HCT116 (cell line): ENCODE results near the gene FOXP2. TPM values are rescaled to one million over a fixed set of nuclear protein-coding genes. Genes with fewer than 3 reads are reported as not detected.

Experiments
- ATAC-seq: fragments of 200-7000 bp; cut with Tn5 transposase; 2 replicates; pipeline ENCODE4 v1.9.1; 2020; ENCODE audit warnings: mild to moderate bottlenecking, moderate library complexity
- BruUV-seq: library from RNA; stranded (reverse); fragments of 400-500 nt; replicated peaks from 2 replicates; lab custom pipeline; 2021; lab: Mats Ljungman, UMichigan
- CTCF ChIA-PET: fragments of 300-600 bp; sonication (Branson Sonifier 250); formaldehyde crosslinking; loops from one replicate; lab custom pipeline; 2021; ENCODE audit warnings: antibody characterized with exemption; lab: Charles Lee
- POLR2A ChIA-PET: fragments of 300-600, 350-600 bp; sonication (Branson Sonifier 250); formaldehyde crosslinking; loops from one replicate; lab custom pipeline; 2021; ENCODE audit warnings: antibody characterized with exemption; lab: Charles Lee
- RAD21 ChIA-PET, 2 experiments: fragments of 300-600 bp; sonication (Branson Sonifier 250); formaldehyde crosslinking; loops; one replicate each; lab custom pipeline; 2023; ENCODE audit warnings: low total read pairs in 2 of 2; ENCODE audit not compliant: uncharacterized antibody in 2 of 2, unreplicated experiment in 2 of 2, low non-redundant PET in 1 of 2; lab: Charles Lee
- DNase-seq: peaks from one replicate; pipeline ENCODE4 v3.0.0-alpha.2; 2010; ENCODE audit warnings: low read depth, low spot score
- H2AFZ ChIP-seq: fragments of 200-600 bp; shearing (Covaris generic), sonication (generic); 2 replicates; pipeline ENCODE4 v1.6.1; 2017; ENCODE audit warnings: low read depth, mixed run types, mixed read lengths, antibody characterized with exemption, low read length; ENCODE audit not compliant: poor library complexity, severe bottlenecking
- H3K27ac ChIP-seq: 2 replicates; pipeline ENCODE4 v1.5.1; 2012; ENCODE audit warnings: low read depth, low read length
- H3K27me3 ChIP-seq: fragments of 200-600 bp; sonication (generic); 2 replicates; pipeline ENCODE4 v1.6.1; 2016; ENCODE audit warnings: mixed run types, low read length, mixed read lengths; ENCODE audit not compliant: insufficient read depth
- H3K36me3 ChIP-seq, 2 experiments: fragments of 200-500 bp in 1 of 2; fragments of 200-600 bp in 1 of 2; sonication (Bioruptor generic) in 1 of 2; sonication (generic) in 1 of 2; 2 replicates each; pipeline versions ENCODE4 v1.5.1 to v1.6.1; 2014 to 2016; ENCODE audit warnings: low read length in 2 of 2, inconsistent platforms in 1 of 2, mixed read lengths in 1 of 2, mixed run types in 1 of 2; ENCODE audit not compliant: insufficient read depth in 2 of 2, control insufficient read depth in 1 of 2
- H3K4me1 ChIP-seq, 2 experiments: fragments of 200-600 bp in 1 of 2; sonication (generic) in 1 of 2; 2 replicates each; pipeline versions ENCODE4 v1.5.1 to v1.6.1; 2012 to 2017; ENCODE audit warnings: low read length in 2 of 2, inconsistent platforms in 1 of 2, mild to moderate bottlenecking in 1 of 2, mixed read lengths in 1 of 2, mixed run types in 1 of 2, moderate library complexity in 1 of 2; ENCODE audit not compliant: insufficient read depth in 2 of 2, control insufficient read depth in 1 of 2
- H3K4me2 ChIP-seq: fragments of 200-600 bp; sonication (generic); 2 replicates; pipeline ENCODE4 v1.6.1; 2017; ENCODE audit warnings: mixed run types, low read length, mixed read lengths
- H3K4me3 ChIP-seq, 2 experiments: fragments of 200-600 bp in 1 of 2; sonication (generic) in 1 of 2; replicated peaks in 1 of 2; 2 replicates each; pipeline ENCODE4 v1.5.1; 2011 to 2016; ENCODE audit warnings: low read length in 2 of 2, control low read depth in 1 of 2, low read depth in 1 of 2, mild to moderate bottlenecking in 1 of 2, mixed read lengths in 1 of 2, mixed run types in 1 of 2
- H3K79me2 ChIP-seq: fragments of 200-600 bp; sonication (generic); 2 replicates; pipeline ENCODE4 v1.6.1; 2017; ENCODE audit warnings: mild to moderate bottlenecking, mixed run types, low read length, moderate library complexity, mixed read lengths; ENCODE audit not compliant: insufficient read depth
- H3K9ac ChIP-seq: fragments of 200-600 bp; sonication (generic); 2 replicates; pipeline ENCODE4 v1.6.1; 2016; ENCODE audit warnings: low read length, mixed read lengths
- H3K9me2 ChIP-seq: fragments of 200-600 bp; sonication (generic), shearing (Covaris generic); 2 replicates; pipeline ENCODE4 v1.6.1; 2017; ENCODE audit warnings: mixed run types, mild to moderate bottlenecking, moderate library complexity; ENCODE audit not compliant: insufficient read depth
- H3K9me3 ChIP-seq, 2 experiments: fragments of 200-500 bp in 1 of 2; fragments of 200-600 bp in 1 of 2; sonication (Bioruptor generic) in 1 of 2; sonication (generic) in 1 of 2; 2 replicates each; pipeline ENCODE4 v1.6.1; 2014 to 2017; ENCODE audit warnings: low read length in 2 of 2, mixed read lengths in 2 of 2, inconsistent platforms in 1 of 2, low read depth in 1 of 2, mild to moderate bottlenecking in 1 of 2, mixed run types in 1 of 2, moderate library complexity in 1 of 2; ENCODE audit not compliant: control insufficient read depth in 1 of 2, insufficient read depth in 1 of 2
- H4K20me1 ChIP-seq: fragments of 200-600 bp; sonication (generic), shearing (Covaris generic); 2 replicates; pipeline ENCODE4 v1.6.1; 2017; ENCODE audit warnings: mixed run types, mild to moderate bottlenecking, moderate library complexity; ENCODE audit not compliant: insufficient read depth
- CBX3 ChIP-seq: IDR thresholded peaks from 2 replicates; pipeline ENCODE4 v1.6.1; 2012; ENCODE audit warnings: low read depth
- CEBPB ChIP-seq: IDR thresholded peaks from 2 replicates; pipeline ENCODE4 v1.6.1; 2012; ENCODE audit warnings: low read depth
- EGR1 ChIP-seq: IDR thresholded peaks from 2 replicates; pipeline ENCODE4 v1.6.1; 2012; ENCODE audit warnings: low read depth
- ELF1 ChIP-seq: IDR thresholded peaks from 2 replicates; pipeline ENCODE4 v1.6.1; 2012; ENCODE audit warnings: low read depth, borderline replicate concordance
- EZH2 ChIP-seq: fragments of 200-600 bp; sonication (generic); IDR thresholded peaks from 2 replicates; pipeline ENCODE4 v1.6.1; 2017; ENCODE audit warnings: antibody characterized with exemption, mixed run types
- EZH2phosphoT487 ChIP-seq: fragments of 200-600 bp; IDR thresholded peaks from 2 replicates; pipeline ENCODE4 v1.6.1; 2018; ENCODE audit warnings: antibody characterized with exemption, borderline replicate concordance
- JUND ChIP-seq: IDR thresholded peaks from 2 replicates; pipeline ENCODE4 v1.6.1; 2012
- POLR2A ChIP-seq: IDR thresholded peaks from 2 replicates; pipeline ENCODE4 v1.7.0; 2011; ENCODE audit warnings: borderline replicate concordance; ENCODE audit not compliant: insufficient read depth, insufficient read length; ENCODE audit errors: extremely low read depth
- SIN3A ChIP-seq: IDR thresholded peaks from 2 replicates; pipeline ENCODE4 v1.6.1; 2012; ENCODE audit warnings: low read depth
- SRF ChIP-seq: IDR thresholded peaks from 2 replicates; pipeline ENCODE4 v1.6.1; 2012; ENCODE audit warnings: low read depth
- TCF7L2 ChIP-seq: IDR thresholded peaks from 2 replicates; pipeline ENCODE4 v1.7.0; 2011; ENCODE audit warnings: borderline replicate concordance, inconsistent platforms; ENCODE audit not compliant: insufficient read depth, insufficient read length; ENCODE audit errors: extremely low read depth
- YY1 ChIP-seq: IDR thresholded peaks from 2 replicates; pipeline ENCODE4 v1.6.1; 2011; ENCODE audit warnings: low read length, low read depth, moderate library complexity, mild to moderate bottlenecking; ENCODE audit not compliant: insufficient replicate concordance; ENCODE audit errors: extremely low read depth
- ZNF274 ChIP-seq: fragments of 200-500 bp; sonication (Bioruptor generic); IDR thresholded peaks from 2 replicates; pipeline ENCODE4 v1.6.1; 2014; ENCODE audit warnings: mild to moderate bottlenecking, low read depth, low read length, inconsistent platforms
- intact Hi-C: fragments of 100-400 bp; cut with micrococcal nuclease; formaldehyde crosslinking; loops from 2 replicates; pipeline ENCODE4 v1.10.0; 2022
- total RNA-seq: library from RNA; stranded (reverse); gene quantifications from one replicate; pipeline ENCODE4 v1.2.1, GENCODE V29; 2021; ENCODE audit not compliant: unreplicated experiment
- TF ChIP-seq, protein P1 (sequence below), 3 experiments: fragments of 200-600 bp in 1 of 3; sonication (generic) in 1 of 3; IDR thresholded peaks in 2 of 3; conservative IDR thresholded peaks in 1 of 3; 2 replicates each; pipeline ENCODE4 v1.5.1; 2012 to 2017; ENCODE audit warnings: low read depth in 2 of 3, low read length in 2 of 3, antibody characterized with exemption in 1 of 3, borderline replicate concordance in 1 of 3, control low read depth in 1 of 3, mild to moderate bottlenecking in 1 of 3, mixed read lengths in 1 of 3, mixed run types in 1 of 3, moderate library complexity in 1 of 3; ENCODE audit not compliant: insufficient read depth in 1 of 3
- TF ChIP-seq, protein P2 (sequence below): IDR thresholded peaks from 2 replicates; pipeline ENCODE4 v1.6.1; 2011; ENCODE audit warnings: mild to moderate bottlenecking, low read length, moderate library complexity; ENCODE audit not compliant: insufficient replicate concordance; ENCODE audit errors: extremely low read depth
- TF ChIP-seq, protein P3 (sequence below): IDR thresholded peaks from 2 replicates; pipeline ENCODE4 v1.6.1; 2012; ENCODE audit warnings: low read depth

FOXP2 gene
- total RNA-seq, 1 experiment from 2014 or later = 2.5 TPM

DNA sequence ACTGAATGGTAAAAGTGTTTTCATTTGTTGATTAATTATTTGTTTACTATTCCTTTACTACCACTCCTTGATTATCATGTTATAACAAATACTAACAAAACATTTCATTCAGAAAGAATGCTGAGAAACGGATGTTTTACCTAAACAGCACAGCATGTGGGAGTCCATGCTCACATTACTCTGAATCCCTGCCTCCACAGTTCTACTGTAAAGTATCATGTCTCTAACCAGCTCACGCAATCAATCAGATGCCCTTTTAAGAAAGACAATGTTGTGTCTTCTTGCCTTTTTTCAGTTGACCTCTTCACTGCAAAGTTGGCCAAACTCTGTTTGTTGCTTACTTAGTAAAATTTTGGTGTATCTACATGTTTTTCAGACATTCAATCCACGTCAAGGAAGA lies 274.8 kb downstream of the FOXP2 start:
- no peak overlapping the region for H2AFZ ChIP-seq
- no peak overlapping the region for H3K9ac ChIP-seq
- no peaks in the 10 kb centered on the region for H3K27me3 ChIP-seq
- intact Hi-C loops = no loop called here
- no peaks in the 10 kb centered on the region for H3K9me3 ChIP-seq
- no peak overlapping the region for H3K4me2 ChIP-seq
- H3K36me3 ChIP-seq = no peaks in the 10 kb centered on the region
- H3K27ac ChIP-seq = no peak overlapping the region
- DNase-seq (no peak), ATAC-seq (no peak)
- no peaks in the 10 kb centered on the region for H4K20me1 ChIP-seq
- H3K4me1 ChIP-seq = no peaks in the 10 kb centered on the region
- H3K4me3 ChIP-seq = no peak overlapping the region
- TF ChIP-seq ZNF274 (no peak), SIN3A (no peak), TCF7L2 (no peak), JUND (no peak), EZH2phosphoT487 (no peak), EZH2 (no peak), EGR1 (no peak), YY1 (no peak), CEBPB (no peak), CBX3 (no peak), POLR2A (no peak), ELF1 (no peak), SRF (no peak)
- TF ChIP-seq, protein P1, sequence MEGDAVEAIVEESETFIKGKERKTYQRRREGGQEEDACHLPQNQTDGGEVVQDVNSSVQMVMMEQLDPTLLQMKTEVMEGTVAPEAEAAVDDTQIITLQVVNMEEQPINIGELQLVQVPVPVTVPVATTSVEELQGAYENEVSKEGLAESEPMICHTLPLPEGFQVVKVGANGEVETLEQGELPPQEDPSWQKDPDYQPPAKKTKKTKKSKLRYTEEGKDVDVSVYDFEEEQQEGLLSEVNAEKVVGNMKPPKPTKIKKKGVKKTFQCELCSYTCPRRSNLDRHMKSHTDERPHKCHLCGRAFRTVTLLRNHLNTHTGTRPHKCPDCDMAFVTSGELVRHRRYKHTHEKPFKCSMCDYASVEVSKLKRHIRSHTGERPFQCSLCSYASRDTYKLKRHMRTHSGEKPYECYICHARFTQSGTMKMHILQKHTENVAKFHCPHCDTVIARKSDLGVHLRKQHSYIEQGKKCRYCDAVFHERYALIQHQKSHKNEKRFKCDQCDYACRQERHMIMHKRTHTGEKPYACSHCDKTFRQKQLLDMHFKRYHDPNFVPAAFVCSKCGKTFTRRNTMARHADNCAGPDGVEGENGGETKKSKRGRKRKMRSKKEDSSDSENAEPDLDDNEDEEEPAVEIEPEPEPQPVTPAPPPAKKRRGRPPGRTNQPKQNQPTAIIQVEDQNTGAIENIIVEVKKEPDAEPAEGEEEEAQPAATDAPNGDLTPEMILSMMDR (IDR thresholded peaks at IDR 0.05 in 2 of 3, conservative IDR thresholded peaks at IDR 0.05 in 1 of 3; ENCODE audit: borderline replicate concordance in 1 of 3, insufficient read depth in 1 of 3, low read depth in 2 of 3, low read length in 2 of 3) = no peak
- TF ChIP-seq, protein P2, sequence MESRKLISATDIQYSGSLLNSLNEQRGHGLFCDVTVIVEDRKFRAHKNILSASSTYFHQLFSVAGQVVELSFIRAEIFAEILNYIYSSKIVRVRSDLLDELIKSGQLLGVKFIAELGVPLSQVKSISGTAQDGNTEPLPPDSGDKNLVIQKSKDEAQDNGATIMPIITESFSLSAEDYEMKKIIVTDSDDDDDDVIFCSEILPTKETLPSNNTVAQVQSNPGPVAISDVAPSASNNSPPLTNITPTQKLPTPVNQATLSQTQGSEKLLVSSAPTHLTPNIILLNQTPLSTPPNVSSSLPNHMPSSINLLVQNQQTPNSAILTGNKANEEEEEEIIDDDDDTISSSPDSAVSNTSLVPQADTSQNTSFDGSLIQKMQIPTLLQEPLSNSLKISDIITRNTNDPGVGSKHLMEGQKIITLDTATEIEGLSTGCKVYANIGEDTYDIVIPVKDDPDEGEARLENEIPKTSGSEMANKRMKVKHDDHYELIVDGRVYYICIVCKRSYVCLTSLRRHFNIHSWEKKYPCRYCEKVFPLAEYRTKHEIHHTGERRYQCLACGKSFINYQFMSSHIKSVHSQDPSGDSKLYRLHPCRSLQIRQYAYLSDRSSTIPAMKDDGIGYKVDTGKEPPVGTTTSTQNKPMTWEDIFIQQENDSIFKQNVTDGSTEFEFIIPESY = no peak
- TF ChIP-seq, protein P3, sequence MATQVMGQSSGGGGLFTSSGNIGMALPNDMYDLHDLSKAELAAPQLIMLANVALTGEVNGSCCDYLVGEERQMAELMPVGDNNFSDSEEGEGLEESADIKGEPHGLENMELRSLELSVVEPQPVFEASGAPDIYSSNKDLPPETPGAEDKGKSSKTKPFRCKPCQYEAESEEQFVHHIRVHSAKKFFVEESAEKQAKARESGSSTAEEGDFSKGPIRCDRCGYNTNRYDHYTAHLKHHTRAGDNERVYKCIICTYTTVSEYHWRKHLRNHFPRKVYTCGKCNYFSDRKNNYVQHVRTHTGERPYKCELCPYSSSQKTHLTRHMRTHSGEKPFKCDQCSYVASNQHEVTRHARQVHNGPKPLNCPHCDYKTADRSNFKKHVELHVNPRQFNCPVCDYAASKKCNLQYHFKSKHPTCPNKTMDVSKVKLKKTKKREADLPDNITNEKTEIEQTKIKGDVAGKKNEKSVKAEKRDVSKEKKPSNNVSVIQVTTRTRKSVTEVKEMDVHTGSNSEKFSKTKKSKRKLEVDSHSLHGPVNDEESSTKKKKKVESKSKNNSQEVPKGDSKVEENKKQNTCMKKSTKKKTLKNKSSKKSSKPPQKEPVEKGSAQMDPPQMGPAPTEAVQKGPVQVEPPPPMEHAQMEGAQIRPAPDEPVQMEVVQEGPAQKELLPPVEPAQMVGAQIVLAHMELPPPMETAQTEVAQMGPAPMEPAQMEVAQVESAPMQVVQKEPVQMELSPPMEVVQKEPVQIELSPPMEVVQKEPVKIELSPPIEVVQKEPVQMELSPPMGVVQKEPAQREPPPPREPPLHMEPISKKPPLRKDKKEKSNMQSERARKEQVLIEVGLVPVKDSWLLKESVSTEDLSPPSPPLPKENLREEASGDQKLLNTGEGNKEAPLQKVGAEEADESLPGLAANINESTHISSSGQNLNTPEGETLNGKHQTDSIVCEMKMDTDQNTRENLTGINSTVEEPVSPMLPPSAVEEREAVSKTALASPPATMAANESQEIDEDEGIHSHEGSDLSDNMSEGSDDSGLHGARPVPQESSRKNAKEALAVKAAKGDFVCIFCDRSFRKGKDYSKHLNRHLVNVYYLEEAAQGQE = no peak
- BruUV-seq = no TSS peak
- ChIA-PET POLR2A (no interaction called here), RAD21 (no interaction called here), CTCF (no interaction called here)
- no peaks in the 10 kb centered on the region for H3K79me2 ChIP-seq
- H3K9me2 ChIP-seq = no peaks in the 10 kb centered on the region
